Subcutaneous adipose tissue (tissue), 4 donors: ENCODE data around the gene KRTAP10-1. TPM values are rescaled to one million over a fixed set of nuclear protein-coding genes. Genes with fewer than 3 reads are reported as not detected.
"Not testable (repeated sequence)": the region's sequence is repeated elsewhere in the genome, so short reads cannot be mapped to it uniquely, and the experiment has no call there.

Source experiments
- CTCF ChIP-seq: fragments of 450-650 bp; IDR thresholded peaks from one replicate; pipeline ENCODE4 v1.5.1; 2016; ENCODE audit warnings: low read depth, mild to moderate bottlenecking, control low read depth, antibody characterized with exemption, moderate library complexity
- total RNA-seq, 4 donors: library from RNA; depleted of rRNA; stranded (reverse); fragments of >200 nt; gene quantifications; one replicate each; pipeline ENCODE4 v1.1.0, GENCODE V29; 2016

The KRTAP10-1 gene
- total RNA-seq, 4 donors from 2014 or later = not detected

GRCh38 chr21:44574457-44575306 lies 34.7 kb upstream of the KRTAP10-1 start:
- TF ChIP-seq CTCF = no peak

- TF ChIP-seq CTCF = not testable (repeated sequence)
Observed at GRCh38 chr21:44573630-44574456, 33.8 kb upstream of the KRTAP10-1 start, which contains the start of gene KRTAP10-4. TSS of gene KRTAP10-4 (plus strand) at chr21:44573729. CDS start at chr21:44573759, 30 bp downstream.

GRCh38 chr21:44572959-44573583 lies 33.1 kb upstream of the KRTAP10-1 start:
- TF ChIP-seq CTCF = no peak

GRCh38 chr21:44571844-44572782 lies 32.1 kb upstream of the KRTAP10-1 start:
- no peak for TF ChIP-seq CTCF

GRCh38 chr21:44571296-44571695 lies 31.3 kb upstream of the KRTAP10-1 start:
- TF ChIP-seq CTCF = no peak

GRCh38 chr21:44569861-44570517 lies 30.0 kb upstream of the KRTAP10-1 start:
- TF ChIP-seq CTCF = no peak
